ENCODE results near the gene POT1.

POT1 gene

DNA sequence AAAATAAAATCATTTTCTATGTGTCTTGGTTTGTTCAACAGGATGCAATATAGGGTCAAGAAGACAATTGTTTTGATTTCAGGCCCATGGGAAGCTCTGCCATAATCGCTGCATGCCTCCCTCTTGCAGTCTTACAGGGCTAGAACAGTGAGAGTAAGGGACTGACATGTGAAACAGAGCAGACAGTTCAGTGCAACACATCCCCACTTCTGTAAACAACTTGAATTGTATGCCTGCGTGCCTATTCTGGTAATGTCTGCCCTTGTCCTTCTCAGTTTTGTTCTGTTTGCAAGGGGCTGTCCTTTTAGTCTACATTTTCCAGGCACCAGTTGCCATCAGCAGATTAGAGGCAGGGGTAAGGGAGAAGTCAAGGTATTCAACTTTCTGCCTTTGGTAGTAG lies 129.2 kb downstream of the POT1 start:
- TF ChIP-seq, protein P1, sequence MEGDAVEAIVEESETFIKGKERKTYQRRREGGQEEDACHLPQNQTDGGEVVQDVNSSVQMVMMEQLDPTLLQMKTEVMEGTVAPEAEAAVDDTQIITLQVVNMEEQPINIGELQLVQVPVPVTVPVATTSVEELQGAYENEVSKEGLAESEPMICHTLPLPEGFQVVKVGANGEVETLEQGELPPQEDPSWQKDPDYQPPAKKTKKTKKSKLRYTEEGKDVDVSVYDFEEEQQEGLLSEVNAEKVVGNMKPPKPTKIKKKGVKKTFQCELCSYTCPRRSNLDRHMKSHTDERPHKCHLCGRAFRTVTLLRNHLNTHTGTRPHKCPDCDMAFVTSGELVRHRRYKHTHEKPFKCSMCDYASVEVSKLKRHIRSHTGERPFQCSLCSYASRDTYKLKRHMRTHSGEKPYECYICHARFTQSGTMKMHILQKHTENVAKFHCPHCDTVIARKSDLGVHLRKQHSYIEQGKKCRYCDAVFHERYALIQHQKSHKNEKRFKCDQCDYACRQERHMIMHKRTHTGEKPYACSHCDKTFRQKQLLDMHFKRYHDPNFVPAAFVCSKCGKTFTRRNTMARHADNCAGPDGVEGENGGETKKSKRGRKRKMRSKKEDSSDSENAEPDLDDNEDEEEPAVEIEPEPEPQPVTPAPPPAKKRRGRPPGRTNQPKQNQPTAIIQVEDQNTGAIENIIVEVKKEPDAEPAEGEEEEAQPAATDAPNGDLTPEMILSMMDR (IDR thresholded peaks at IDR 0.05): no peak

DNA sequence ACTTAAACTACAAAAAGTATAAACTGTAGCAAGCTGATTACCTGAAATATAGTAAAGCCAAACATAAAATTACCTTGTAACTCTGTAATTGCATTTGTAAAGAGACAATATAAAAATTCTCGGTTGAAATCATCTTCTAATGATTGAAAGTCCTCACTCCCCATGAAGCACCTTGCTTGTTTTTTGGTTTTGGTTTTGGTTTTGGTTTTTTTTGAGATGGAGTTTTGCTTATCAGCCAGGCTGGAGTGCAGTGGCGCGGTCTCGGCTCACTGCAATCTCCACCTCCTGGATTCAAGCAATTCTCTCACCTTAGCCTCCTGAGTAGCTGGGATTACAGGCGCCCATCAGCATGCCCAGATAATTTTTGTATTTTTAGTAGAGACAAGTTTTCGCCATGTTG lies 130.2 kb downstream of the POT1 start:
- TF ChIP-seq, protein P1 (IDR thresholded peaks at IDR 0.05): no peak

DNA sequence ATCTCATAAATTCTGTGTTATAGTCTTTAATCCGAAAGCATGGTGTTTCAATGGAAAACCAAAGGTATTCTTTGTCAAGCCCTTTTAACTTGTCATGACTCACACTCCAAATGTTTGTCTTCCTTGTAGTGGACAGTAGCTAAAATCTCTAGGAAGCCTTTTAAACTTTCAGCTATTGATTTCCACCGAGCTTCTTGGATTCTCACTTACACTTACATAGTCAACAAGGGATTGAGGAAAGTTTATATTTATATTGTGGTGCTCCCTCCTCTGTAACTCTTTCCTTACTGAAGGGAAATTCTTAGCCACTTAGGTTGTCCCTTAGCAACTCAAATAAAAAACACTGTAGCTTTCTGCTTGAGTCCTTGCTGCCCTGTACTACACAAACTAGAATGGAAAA lies 132.9 kb downstream of the POT1 start:
- TF ChIP-seq, protein P1 (IDR thresholded peaks at IDR 0.05): no peak

DNA sequence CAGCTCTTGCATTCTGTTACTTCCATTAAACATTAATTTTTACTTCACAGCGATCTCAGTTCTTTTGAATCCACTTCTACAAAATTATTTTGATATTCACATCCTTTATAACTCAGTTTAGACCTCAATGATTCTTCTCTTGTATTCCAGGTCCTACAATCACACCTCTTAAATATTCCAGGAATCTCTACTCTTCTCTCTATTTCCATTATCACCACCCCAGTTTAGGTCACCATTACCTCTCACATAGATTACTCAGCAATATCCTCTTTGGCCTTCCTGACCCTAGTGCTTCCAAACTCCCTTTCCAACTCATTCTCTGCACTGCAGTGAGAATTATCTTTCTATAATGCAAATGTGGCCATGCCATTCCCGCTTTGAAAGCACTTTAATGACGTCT lies 136.9 kb downstream of the POT1 start:
- TF ChIP-seq, protein P1 (IDR thresholded peaks at IDR 0.05): no peak

DNA sequence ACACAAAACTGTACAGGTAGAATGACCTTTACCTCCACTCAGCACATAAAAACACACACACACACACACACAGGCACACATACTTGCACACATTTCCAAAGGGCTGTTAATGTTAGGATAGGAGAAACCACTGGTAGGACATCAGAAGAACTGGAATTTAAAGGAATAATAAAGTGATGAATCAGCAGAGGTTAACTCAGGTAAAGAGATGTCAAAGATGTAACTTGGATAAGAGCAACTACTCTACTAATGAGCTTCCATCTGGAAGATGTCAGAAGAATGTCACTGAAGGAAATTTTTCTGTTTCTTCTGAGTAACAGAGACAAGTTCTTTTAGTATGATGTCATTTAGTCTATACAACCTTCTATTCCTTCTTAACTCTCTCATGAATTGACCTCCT lies 137.6 kb downstream of the POT1 start:
- TF ChIP-seq, protein P1 (IDR thresholded peaks at IDR 0.05): no peak

DNA sequence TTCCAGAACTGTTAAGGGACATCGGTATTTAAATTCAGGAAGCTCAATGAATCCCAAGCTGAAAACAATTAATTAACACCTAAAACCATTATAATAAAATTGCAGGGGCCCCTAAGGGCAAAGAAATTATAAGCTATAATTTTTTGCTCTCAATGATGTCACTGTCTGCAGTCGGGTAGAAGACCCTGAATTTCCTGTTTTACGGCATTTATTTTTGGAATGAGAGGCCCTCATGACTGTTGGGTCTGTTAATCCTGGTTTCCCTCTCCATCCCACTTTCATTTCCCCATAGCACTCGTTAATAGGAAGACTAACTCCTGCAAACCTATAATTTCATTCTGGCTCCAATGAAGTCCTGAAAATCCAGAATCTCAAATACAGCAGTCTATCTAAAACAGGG lies 138.2 kb downstream of the POT1 start:
- TF ChIP-seq, protein P1 (IDR thresholded peaks at IDR 0.05): no peak

DNA sequence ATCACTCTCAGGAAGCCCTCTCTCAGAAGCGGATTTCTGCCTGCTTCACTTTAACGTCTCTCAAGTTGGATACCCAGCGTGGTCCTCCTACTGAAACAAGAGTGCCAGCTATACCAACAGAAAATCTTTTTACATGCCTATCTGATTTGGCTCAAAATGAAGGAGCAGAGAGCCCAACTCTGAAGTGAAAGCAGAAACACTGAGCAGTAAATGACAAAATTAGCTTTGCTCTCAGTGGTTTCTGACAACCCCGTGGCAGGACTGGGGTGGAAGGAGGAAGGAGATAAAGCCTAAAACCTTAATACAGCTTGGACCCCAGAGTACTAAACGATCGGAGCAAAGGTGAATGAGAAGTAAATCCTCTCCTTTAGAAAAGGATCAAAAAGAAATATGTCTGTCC lies 139.0 kb downstream of the POT1 start:
- TF ChIP-seq, protein P1 (IDR thresholded peaks at IDR 0.05): no peak

DNA sequence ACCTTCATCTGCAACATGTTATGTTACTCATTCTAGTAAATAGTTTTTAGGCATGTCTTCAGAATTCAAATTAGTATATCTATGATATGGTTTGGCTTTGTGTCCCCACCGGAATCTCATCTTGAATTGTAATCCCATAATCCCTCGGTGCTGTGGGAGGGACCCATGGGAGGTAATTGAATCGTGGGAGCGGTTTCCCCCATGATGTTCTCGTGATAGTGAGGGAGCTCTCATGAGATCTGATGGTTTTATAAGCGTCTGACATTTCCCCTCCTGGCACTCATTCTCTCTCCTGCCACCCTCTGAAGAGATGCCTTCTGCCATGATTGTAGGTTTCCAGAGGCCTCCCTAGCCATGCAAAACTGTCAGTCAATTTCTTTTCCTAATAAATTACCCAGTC lies 143.6 kb downstream of the POT1 start:
- TF ChIP-seq, protein P1 (IDR thresholded peaks at IDR 0.05): no peak

Measured in LNCAP (cell line).